ENCODE measurements around the gene NUDT17.

The NUDT17 gene

GRCh38 chr1:145846201-145846612 is 777 bp downstream of the NUDT17 start:
- DNase-seq = peak in 10 of 56 donors; percentile 4 to 37 (median 23)

GRCh38 chr1:145847827-145848226 is 2.4 kb downstream of the NUDT17 start:
- no peak for DNase-seq

GRCh38 chr1:145849356-145850160 is 4.1 kb downstream of the NUDT17 start:
- no peak for DNase-seq

GRCh38 chr1:145855426-145855948 is 10.1 kb downstream of the NUDT17 start:
- no peak for DNase-seq

- DNase-seq = no peak
These were observed 11.7 kb downstream of the NUDT17 start for GRCh38 chr1:145857170-145857569.

- DNase-seq = peak in 31 of 56 donors; percentile 20 to 64 (median 46)
These were observed 12.9 kb downstream of the NUDT17 start for GRCh38 chr1:145858238-145858900.

GRCh38 chr1:145858901-145859490 is 13.6 kb downstream of the NUDT17 start, which contains the start of gene PIAS3:
Gene PIAS3 (minus strand): TSS chr1:145859081. CDS start chr1:145858990, 91 bp downstream.
- DNase-seq = peak in 55 of 56 donors; percentile 59 to 94 (median 85)

- DNase-seq = peak in 54 of 56 donors; percentile 32 to 88 (median 71)
These were observed 14.1 kb downstream of the NUDT17 start for GRCh38 chr1:145859491-145860023.

GRCh38 chr1:145863282-145864018 is 18.0 kb downstream of the NUDT17 start:
- no peak for DNase-seq

- DNase-seq = no peak
These were observed 22.8 kb downstream of the NUDT17 start for GRCh38 chr1:145868232-145868631.

GRCh38 chr1:145871994-145872924 is 26.8 kb downstream of the NUDT17 start:
- DNase-seq = peak in 46 of 56 donors; percentile 7 to 76 (median 40)

GRCh38 chr1:145874646-145875045 is 29.2 kb downstream of the NUDT17 start:
- DNase-seq = no peak

GRCh38 chr1:145877923-145878486 is 32.6 kb downstream of the NUDT17 start:
- no peak for DNase-seq

GRCh38 chr1:145878724-145879123 is 33.3 kb downstream of the NUDT17 start:
- no peak for DNase-seq

GRCh38 chr1:145879775-145880174 is 34.3 kb downstream of the NUDT17 start:
- DNase-seq = peak in 4 of 56 donors; percentile 3 to 17 (median 8)

GRCh38 chr1:145884675-145885074 is 39.2 kb downstream of the NUDT17 start:
- no peak for DNase-seq

- peak in 53 of 56 donors; percentile 5 to 88 (median 72) for DNase-seq
These were observed 40.4 kb downstream of the NUDT17 start, which contains the start of gene ANKRD35 for GRCh38 chr1:145885738-145886287. Gene ANKRD35 (minus strand): TSS chr1:145885866. CDS start chr1:145885758, 108 bp downstream.

- DNase-seq = no peak
These were observed 41.0 kb downstream of the NUDT17 start for GRCh38 chr1:145886390-145886789.

GRCh38 chr1:145886816-145887215 is 41.4 kb downstream of the NUDT17 start:
- no peak for DNase-seq

Measured in nucleus accumbens (tissue), 56 donors.